ENCODE results near the gene OR51I1.

The OR51I1 gene

GRCh38 chr11:5441414-5441813, at the start of gene OR51I1:
Gene OR51I1, minus strand, starts transcription at chr11:5441514. Its CDS starts 0 bp downstream, at chr11:5441514.
- no peak for DNase-seq

DNA sequence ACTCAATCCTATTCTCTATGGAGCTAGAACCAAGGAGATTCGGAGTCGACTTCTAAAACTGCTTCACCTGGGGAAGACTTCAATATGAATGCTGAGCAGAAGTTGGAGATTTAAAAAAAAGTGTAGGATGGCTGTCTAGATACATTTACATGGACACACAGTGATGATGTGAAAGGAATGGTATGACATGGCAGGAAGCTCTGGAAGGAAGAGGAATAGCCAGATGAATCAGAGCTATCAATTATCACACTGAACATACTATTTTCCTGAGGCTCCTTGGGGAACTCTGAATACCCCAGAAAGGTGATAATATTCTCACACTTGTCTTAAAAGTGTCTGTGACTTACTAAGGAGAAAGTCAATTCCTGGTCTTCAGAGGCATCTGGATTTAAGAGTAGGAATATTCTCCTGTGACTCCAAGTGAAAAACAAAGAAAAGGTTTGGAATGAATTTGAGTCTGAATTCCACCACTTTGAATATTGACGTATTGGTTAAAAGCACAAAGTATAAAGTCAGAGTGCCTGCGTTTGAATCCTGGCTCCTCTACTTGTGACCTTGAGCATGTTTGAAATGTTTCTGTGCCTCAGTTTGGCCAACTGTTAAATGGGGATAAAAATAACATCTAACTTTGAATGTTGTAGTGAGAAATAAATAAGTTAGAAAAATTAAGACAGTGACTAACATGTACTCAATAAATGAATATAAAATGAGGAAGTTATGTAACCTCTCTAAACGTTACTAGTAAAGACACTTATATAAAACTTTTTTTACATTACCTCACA, 48.5 kb upstream of the OR51I1 start:
- DNase-seq: no peak

DNA sequence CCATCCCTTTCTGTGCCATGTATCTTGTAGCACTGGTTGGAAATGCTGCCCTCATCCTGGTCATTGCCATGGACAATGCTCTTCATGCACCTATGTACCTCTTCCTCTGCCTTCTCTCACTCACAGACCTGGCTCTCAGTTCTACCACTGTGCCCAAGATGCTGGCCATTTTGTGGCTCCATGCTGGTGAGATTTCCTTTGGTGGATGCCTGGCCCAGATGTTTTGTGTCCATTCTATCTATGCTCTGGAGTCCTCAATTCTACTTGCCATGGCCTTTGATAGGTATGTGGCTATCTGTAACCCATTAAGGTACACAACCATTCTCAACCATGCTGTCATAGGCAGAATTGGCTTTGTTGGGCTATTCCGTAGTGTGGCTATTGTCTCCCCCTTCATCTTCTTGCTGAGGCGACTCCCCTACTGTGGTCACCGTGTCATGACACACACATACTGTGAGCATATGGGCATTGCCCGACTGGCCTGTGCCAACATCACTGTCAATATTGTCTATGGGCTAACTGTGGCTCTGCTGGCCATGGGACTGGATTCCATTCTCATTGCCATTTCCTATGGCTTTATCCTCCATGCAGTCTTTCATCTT, 47.6 kb upstream of the OR51I1 start:
- no peak for DNase-seq

DNA sequence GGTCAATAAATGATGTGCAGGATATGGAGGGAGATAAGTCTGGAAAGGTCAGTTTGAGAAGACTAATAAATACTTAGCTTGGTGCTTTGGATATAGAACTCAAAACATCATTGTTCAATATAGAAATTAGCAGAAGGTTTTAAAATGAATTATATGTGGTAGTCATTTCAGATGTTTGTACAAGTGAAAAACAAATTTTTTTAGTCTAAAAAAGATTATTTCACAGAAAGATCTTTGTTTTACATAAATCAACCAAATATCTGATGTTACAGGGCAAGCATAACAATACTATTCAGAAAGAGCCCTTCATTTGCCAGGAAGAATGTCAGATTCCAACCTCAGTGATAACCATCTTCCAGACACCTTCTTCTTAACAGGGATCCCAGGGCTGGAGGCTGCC, 47.1 kb upstream of the OR51I1 start, which contains the start of gene OR52D1:
Gene OR52D1 (plus strand): TSS at position 301 of the 400 bp plus-strand sequence. CDS start 22 bp downstream, at position 323.
- DNase-seq: no peak

GRCh38 chr11:5486421-5486820, 45.1 kb upstream of the OR51I1 start:
- DNase-seq: peak; percentile 13

DNA sequence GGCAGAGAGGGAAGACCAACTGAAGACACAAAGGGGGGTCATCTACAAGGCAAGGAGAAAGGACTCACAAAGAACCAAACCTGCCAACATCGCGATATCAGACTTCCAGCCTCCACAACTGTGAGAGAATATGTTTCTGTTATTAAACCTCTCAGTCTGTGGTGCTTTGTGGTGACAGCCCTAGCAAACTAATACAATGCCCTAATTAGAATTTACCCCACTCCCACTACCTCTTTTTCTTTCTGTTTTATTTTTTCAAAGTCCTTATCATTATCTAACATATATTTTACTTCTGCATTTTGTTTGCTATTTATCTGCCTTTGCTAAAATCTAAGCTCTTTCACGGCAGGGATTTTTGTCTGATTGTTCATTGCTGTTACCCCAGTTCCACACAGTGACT, 44.7 kb upstream of the OR51I1 start:
- DNase-seq: no peak

- DNase-seq: peak; percentile 11
These were observed 35.0 kb upstream of the OR51I1 start for GRCh38 chr11:5476186-5476819.

GRCh38 chr11:5473921-5474320, 32.6 kb upstream of the OR51I1 start:
- no peak for DNase-seq

DNA sequence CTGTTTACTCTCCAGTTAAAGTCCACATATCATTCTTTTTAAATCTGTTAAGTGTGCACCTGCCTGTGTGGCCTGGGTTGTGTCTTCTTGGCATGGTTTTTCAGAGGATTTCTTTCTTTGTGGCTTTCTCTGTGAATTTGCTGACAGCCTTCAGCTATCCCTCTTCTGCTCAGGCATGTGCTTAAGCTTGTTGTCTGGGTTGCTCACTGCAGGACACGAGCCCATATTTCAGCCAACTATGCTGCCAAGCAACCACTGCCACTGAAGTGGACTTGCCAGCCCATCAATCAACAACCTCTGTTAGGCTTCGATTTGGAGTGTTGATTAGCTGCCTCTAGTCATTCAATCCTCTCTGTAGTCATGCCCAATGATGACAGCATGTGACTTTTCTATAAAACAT, 26.2 kb upstream of the OR51I1 start:
- DNase-seq: no peak

DNA sequence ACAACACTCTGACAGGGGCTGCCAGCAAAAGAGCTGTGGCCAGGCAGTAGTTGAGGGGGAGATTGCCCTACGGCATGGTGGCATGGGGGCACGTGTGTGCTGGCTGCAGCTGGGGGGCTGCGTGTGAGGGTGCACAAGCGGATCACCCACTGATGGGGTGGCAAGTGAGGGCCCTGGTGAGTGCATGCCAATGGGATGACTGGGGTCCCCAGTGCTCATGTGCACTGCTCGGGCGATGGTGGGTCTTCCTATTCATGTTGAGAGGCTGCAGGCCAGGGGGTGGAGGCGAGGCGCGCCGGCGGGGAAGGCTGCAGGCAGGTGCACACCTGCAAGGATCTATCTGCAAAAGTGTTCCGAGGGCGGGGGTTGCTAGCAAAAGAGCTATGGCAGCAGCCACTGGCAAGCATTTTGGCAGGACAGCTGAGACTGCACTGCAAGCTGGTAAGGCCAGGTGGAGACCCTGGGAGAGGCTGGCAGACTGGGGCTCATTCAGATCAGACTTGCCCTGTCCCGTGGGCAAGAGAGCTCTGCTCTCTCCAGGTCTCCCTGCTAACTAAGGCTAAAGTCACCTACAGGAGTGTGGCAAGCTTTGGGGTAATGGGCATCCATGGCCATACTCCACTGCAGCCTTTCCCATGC, 19.8 kb upstream of the OR51I1 start:
- no peak for DNase-seq

DNA sequence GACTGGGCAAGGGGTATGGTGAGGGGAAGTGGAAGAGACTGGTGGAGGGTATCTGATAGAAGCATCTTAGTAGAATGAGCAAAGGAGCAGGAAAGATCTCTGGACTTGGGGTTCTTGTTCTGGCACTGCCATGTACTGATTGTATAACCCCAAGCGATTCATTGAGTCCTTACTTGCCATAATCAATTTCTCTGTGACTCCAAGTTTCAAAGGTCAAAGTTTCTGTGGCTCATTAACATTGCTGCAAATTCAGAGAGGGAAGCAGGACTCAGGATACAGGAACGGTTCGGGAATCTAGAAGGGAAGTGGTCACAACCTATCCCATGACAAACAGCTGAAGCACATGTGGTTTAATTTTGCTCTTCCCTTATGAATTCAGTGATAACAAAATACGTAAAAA, 8.1 kb upstream of the OR51I1 start:
- no peak for DNase-seq

GRCh38 chr11:5449023-5449422, 7.7 kb upstream of the OR51I1 start, which contains the start of gene OR51I2:
Gene OR51I2, plus strand, starts transcription at chr11:5449323. Its CDS starts 4,166 bp downstream, at chr11:5453489.
- DNase-seq: no peak

DNA sequence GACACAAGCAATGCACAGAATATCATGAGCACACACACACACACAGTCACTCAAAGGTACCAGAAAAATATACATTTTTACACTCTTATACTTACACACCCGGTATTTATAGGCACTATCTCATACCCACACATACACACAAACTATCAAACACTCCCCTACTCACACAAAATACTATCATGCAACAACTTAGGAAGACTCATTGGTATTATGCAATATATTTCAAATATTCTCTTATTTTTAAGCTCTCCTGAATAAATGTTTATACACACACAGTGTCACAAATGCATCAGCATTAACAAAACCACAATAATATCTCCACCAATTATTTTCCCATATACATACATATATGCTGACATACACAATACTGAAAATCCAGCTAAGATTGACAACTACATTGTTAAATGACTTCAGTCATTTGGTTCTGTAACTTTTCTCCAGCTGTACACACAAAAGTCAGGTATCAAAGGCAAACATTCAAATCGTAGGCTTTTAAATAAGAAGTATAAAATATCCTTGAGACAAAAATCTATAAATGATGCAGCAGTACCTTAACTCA, 2.6 kb upstream of the OR51I1 start:
- DNase-seq: no peak

GRCh38 chr11:5423131-5423530, 18.2 kb downstream of the OR51I1 start:
- no peak for DNase-seq

DNA sequence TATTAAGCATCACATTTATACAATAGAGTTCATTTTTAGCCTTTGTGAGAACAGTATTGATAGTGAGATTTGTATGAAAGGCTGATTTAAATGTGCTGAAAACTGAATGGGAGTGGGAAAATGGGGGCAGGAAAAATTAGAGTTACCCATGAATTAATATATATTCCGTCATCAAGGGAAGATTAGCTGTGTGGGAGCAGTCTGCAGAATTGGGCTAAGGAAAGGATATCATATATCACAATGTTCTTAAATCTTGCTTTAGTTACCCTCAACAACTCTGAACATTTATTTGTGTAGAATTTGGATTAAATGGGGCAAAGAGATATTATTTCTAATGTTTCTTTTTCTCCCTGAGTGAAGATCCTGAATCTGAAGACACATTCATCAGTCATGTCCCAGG, 19.5 kb downstream of the OR51I1 start, which contains the start of gene OR51Q1:
Gene OR51Q1 (plus strand): TSS at position 301 of the 400 bp plus-strand sequence. CDS start 90 bp downstream, at position 391.
- DNase-seq: no peak

- DNase-seq: no peak
These were observed 20.3 kb downstream of the OR51I1 start for GRCh38 chr11:5420993-5421392.

GRCh38 chr11:5405173-5405572, 36.1 kb downstream of the OR51I1 start:
- DNase-seq: no peak

- DNase-seq: no peak
These were observed 42.4 kb downstream of the OR51I1 start for GRCh38 chr11:5398936-5399335.

DNA sequence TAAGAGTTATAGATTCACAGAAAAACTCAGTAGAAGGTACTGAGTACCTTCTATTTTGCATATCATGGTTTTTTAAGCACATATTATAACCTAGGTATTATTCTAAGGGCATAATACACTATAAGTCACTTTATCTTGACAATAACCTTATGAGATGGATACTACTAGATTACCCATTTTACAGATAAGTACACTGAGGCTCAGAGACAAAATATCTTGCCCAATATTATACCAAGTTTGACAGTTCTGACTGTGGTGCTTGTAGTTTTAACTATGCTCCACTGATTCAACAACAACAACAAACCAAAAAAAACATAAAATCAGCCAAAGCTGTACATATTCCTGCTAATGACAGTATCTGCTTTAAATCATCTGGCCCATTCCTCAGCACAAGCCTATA, 47.2 kb downstream of the OR51I1 start:
- no peak for DNase-seq
